Prostate gland (tissue), 2 donors: Measurements from ENCODE around the gene MSH5. TPM values are rescaled to one million over a fixed set of nuclear protein-coding genes. Genes with fewer than 3 reads are reported as not detected.

Experiments used
- DNase-seq: peaks from one replicate; pipeline ENCODE4 v3.0.0-alpha.2; 2019; ENCODE audit warnings: low spot score
- H3K27ac ChIP-seq, 2 donors: fragments of 200-600 bp; sonication (generic); 2 replicates each; pipeline ENCODE4 v1.5.1; 2017 to 2019
- H3K27me3 ChIP-seq: fragments of 200-600 bp; sonication (generic); replicated peaks from 2 replicates; pipeline ENCODE4 v1.5.1; 2019; ENCODE audit not compliant: insufficient read depth
- H3K36me3 ChIP-seq, 2 donors: fragments of 200-600 bp; sonication (generic); 1 replicate in 1 of 2; 2 replicates in 1 of 2; pipeline versions ENCODE4 v1.5.1 to v1.8.1; 2017 to 2019
- H3K4me1 ChIP-seq: fragments of 200-600 bp; sonication (generic); replicated peaks from 2 replicates; pipeline ENCODE4 v1.5.1; 2019
- H3K4me3 ChIP-seq, 2 donors: fragments of 200-600 bp; sonication (generic); 2 replicates each; pipeline ENCODE4 v1.5.1; 2017 to 2019
- H3K9me3 ChIP-seq: fragments of 200-600 bp; sonication (generic); 2 replicates; pipeline ENCODE4 v1.5.1; 2017
- CTCF ChIP-seq, 4 experiments: fragments of 200-600 bp in 2 of 4; fragments of 450-650 bp in 2 of 4; sonication (generic) in 2 of 4; IDR thresholded peaks; 1 replicate in 3 of 4; 2 replicates in 1 of 4; pipeline ENCODE4 v1.5.1; 2016 to 2019; ENCODE audit warnings: antibody characterized with exemption in 4 of 4, mild to moderate bottlenecking in 2 of 4, moderate library complexity in 2 of 4
- POLR2A ChIP-seq: fragments of 450-650 bp; IDR thresholded peaks from one replicate; pipeline ENCODE4 v1.6.1; 2016; ENCODE audit warnings: antibody characterized with exemption, mild to moderate bottlenecking
- POLR2AphosphoS5 ChIP-seq: sonication (generic); formaldehyde crosslinking; IDR thresholded peaks from one replicate; pipeline ENCODE4 v1.6.1; 2017; ENCODE audit warnings: antibody characterized with exemption
- WGBS: methylation state at CpG from one replicate; pipeline ENCODE4 v1.1.5; 2018; 5-methylcytosine and 5-hydroxymethylcytosine counted together
- intact Hi-C: fragments of 100-400 bp; cut with DNase I; formaldehyde crosslinking; loops from one replicate; pipeline ENCODE4 v1.14.2; 2022
- total RNA-seq, 2 donors: library from RNA; depleted of rRNA; stranded (reverse); fragments of >200 nt; gene quantifications; one replicate each; pipeline ENCODE4 v1.1.0, GENCODE V29; 2016

MSH5 gene
- total RNA-seq, 2 donors from 2014 or later = 10.5 to 72.4 TPM

DNA sequence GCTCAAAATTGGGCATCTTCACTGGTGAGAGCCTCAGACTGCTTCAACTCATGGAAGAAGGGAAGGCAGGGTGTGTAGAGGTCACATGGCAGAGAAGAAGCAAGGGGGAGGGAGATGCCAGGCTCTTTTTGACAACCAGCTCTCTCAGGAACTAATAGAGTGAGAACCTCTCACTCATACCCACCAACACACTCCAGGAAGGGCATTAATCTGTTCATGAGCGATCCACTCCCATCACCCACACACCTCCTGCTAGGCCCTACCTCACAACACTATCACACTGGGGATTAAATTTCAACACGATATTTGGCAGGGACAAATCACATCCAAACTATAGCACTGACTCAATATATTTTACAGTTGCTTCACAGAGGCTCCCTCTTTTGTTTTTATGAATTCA is 2.0 kb downstream of the MSH5 start:
- no peaks in the 10 kb centered on the region for H3K27me3 ChIP-seq
- no peaks in the 10 kb centered on the region for H3K36me3 ChIP-seq
- WGBS = 87% methylated on average over 2 of the region's 2 CpGs
- intact Hi-C loops = no loop called here
- H3K4me1 ChIP-seq = peaks cover 7% of the 10 kb centered on the region
- no peak overlapping the region for H3K27ac ChIP-seq
- H3K9me3 ChIP-seq = no peaks in the 10 kb centered on the region
- DNase-seq = no peak
- no peak overlapping the region for H3K4me3 ChIP-seq
- TF ChIP-seq POLR2AphosphoS5 (no peak), POLR2A (no peak), CTCF (IDR thresholded peaks at IDR 0.05) (no peak)

DNA sequence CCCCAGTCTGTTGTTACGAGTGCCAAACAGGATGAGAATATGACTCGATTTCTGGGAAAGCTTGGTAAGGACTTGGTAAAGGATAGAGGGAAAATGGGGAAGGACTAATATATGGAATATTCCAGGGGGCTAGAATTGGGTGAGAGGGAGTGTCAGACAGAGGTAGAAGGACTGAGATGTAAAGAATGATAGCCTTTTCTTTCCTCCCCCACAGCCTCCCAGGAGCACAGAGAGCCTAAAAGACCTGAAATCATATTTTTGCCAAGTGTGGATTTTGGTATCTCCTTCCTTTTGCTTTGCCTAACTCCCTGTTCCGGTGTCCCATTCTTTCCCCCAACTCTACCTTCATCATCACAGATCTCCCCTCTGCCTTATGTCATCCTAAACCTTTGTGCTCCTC is 3.1 kb downstream of the MSH5 start:
- H3K36me3 ChIP-seq = no peaks in the 10 kb centered on the region
- no peak overlapping the region for H3K4me3 ChIP-seq
- no peaks in the 10 kb centered on the region for H3K27me3 ChIP-seq
- TF ChIP-seq POLR2AphosphoS5 (no peak), POLR2A (no peak), CTCF (IDR thresholded peaks at IDR 0.05) (no peak)
- H3K27ac ChIP-seq = no peak overlapping the region
- no peaks in the 10 kb centered on the region for H3K9me3 ChIP-seq
- WGBS = 96% methylated on average over 3 of the region's 3 CpGs
- H3K4me1 ChIP-seq = peaks cover 5% of the 10 kb centered on the region
- intact Hi-C loops = no loop called here
- DNase-seq = no peak

DNA sequence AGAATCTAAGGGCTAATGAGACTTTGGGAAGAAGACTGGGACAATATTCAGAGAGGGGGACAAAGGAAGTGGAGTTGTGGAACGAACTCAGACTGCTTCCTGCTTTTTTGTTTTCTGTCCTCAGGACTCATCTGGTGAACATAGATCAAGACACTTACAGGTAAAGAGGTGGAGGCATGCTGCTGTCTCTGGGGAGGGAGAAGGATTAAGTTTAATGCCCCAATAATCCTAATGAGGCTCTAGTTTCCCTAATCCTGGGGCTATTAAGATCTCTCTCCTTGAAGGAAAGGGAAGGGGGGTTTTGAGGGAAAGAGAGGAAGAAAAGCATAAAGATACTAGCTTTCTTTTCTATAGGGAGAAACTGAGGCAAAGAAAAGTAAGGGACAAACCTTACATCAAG is 4.6 kb downstream of the MSH5 start:
- Histone ChIP-seq H3K27ac (no peak overlapping the region), H3K4me3 (no peak overlapping the region), H3K27me3 (no peaks in the 10 kb centered on the region), H3K4me1 (peaks cover under 1% of the 10 kb centered on the region), H3K9me3 (no peaks in the 10 kb centered on the region), H3K36me3 (no peaks in the 10 kb centered on the region)
- TF ChIP-seq POLR2A (no peak), CTCF (IDR thresholded peaks at IDR 0.05) (no peak), POLR2AphosphoS5 (no peak)
- 69% methylated on average over 1 of the region's 1 CpG for WGBS
- no peak for DNase-seq
- intact Hi-C loops = no loop called here

GRCh38 chr6:31749301-31750036 is 9.7 kb downstream of the MSH5 start:
- 81% methylated on average over 8 of the region's 8 CpGs for WGBS
- no peak for DNase-seq
- Histone ChIP-seq H3K27me3 (no peaks in the 10 kb centered on the region), H3K36me3 (no peaks in the 10 kb centered on the region), H3K4me1 (no peaks in the 10 kb centered on the region), H3K4me3 (no peak overlapping the region), H3K9me3 (no peaks in the 10 kb centered on the region), H3K27ac (no peak overlapping the region)
- intact Hi-C loops = no loop called here
- TF ChIP-seq POLR2A (no peak), POLR2AphosphoS5 (no peak), CTCF (IDR thresholded peaks at IDR 0.05) (no peak)

GRCh38 chr6:31750411-31751022 is 10.7 kb downstream of the MSH5 start:
- no peaks in the 10 kb centered on the region for H3K9me3 ChIP-seq
- intact Hi-C loops = no loop called here
- H3K27ac ChIP-seq = no peak overlapping the region
- no peak for DNase-seq
- H3K27me3 ChIP-seq = no peaks in the 10 kb centered on the region
- 84% methylated on average over 7 of the region's 7 CpGs for WGBS
- no peaks in the 10 kb centered on the region for H3K4me1 ChIP-seq
- no peak for TF ChIP-seq POLR2AphosphoS5
- no peak for TF ChIP-seq POLR2A
- TF ChIP-seq CTCF (IDR thresholded peaks at IDR 0.05) = no peak
- H3K36me3 ChIP-seq = no peaks in the 10 kb centered on the region
- no peak overlapping the region for H3K4me3 ChIP-seq
